Tibial nerve (tissue), 4 donors: Measurements from ENCODE around the gene SDCBP2.

ENCODE experiments used
- EP300 ChIP-seq, 2 donors: sonication (generic); formaldehyde crosslinking; IDR thresholded peaks; one replicate each; pipeline ENCODE4 v1.6.1; 2017; ENCODE audit warnings: antibody characterized with exemption in 2 of 2, mild to moderate bottlenecking in 1 of 2
- POLR2A ChIP-seq, 2 donors: fragments of 450-650 bp; IDR thresholded peaks; one replicate each; pipeline ENCODE4 v1.6.1; 2017; ENCODE audit warnings: antibody characterized with exemption in 2 of 2, mild to moderate bottlenecking in 2 of 2, moderate library complexity in 2 of 2
- TF ChIP-seq, protein P1 (sequence below), 5 experiments: fragments of 200-600 bp in 3 of 5; fragments of 450-650 bp in 2 of 5; sonication (generic) in 3 of 5; IDR thresholded peaks; one replicate each; pipeline ENCODE4 v1.5.1; 2016 to 2019; ENCODE audit warnings: antibody characterized with exemption in 5 of 5, mild to moderate bottlenecking in 3 of 5, moderate library complexity in 2 of 5

DNA sequence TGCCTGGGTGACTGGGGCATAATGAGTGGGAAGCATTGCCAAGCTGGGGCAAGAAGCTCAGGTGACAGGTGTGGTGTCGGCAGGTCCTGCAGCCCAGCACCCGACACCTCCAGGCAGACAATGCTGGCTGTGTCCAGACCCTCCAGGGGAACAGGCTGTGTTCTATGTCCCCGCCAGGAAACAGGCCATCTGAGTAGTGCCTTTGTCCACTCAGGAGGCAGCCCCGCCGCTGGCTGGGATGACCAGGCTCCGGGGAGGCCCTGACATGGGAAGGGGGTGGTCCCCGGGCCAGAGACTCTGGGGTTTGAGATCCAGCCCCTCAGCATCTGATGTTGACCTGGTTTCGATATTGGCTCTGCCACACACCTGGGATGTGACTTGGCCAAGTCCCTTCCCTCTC lies 34.4 kb downstream of the SDCBP2 start:
- TF ChIP-seq POLR2A (IDR thresholded peaks at IDR 0.05): no peak
- TF ChIP-seq, protein P1, sequence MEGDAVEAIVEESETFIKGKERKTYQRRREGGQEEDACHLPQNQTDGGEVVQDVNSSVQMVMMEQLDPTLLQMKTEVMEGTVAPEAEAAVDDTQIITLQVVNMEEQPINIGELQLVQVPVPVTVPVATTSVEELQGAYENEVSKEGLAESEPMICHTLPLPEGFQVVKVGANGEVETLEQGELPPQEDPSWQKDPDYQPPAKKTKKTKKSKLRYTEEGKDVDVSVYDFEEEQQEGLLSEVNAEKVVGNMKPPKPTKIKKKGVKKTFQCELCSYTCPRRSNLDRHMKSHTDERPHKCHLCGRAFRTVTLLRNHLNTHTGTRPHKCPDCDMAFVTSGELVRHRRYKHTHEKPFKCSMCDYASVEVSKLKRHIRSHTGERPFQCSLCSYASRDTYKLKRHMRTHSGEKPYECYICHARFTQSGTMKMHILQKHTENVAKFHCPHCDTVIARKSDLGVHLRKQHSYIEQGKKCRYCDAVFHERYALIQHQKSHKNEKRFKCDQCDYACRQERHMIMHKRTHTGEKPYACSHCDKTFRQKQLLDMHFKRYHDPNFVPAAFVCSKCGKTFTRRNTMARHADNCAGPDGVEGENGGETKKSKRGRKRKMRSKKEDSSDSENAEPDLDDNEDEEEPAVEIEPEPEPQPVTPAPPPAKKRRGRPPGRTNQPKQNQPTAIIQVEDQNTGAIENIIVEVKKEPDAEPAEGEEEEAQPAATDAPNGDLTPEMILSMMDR (IDR thresholded peaks at IDR 0.05): no peak
- TF ChIP-seq EP300 (IDR thresholded peaks at IDR 0.05): no peak
